HepG2 (cell line): ENCODE results near the gene POLR3K. TPM values are rescaled to one million over a fixed set of nuclear protein-coding genes. Genes with fewer than 3 reads are reported as not detected.
A peak's percentile ranks its signal among the peaks of the same experiment; 100 is the strongest.

Experiments used
- ATF3 ChIP-seq: sonication (generic); formaldehyde crosslinking; IDR thresholded peaks from 2 replicates; pipeline ENCODE4 v1.4.0; 2020; ENCODE audit warnings: missing genetic modification reagents
- GPN1 ChIP-seq: sonication (generic); formaldehyde crosslinking; IDR thresholded peaks from 2 replicates; pipeline ENCODE4 v1.5.1; 2020; ENCODE audit warnings: missing genetic modification reagents, borderline replicate concordance
- HIC2 ChIP-seq: sonication (generic); formaldehyde crosslinking; IDR thresholded peaks from 2 replicates; pipeline ENCODE4 v1.9.0; 2022; ENCODE audit warnings: low read depth, missing genetic modification reagents
- NFRKB ChIP-seq: fragments of 450-650 bp; IDR thresholded peaks from 2 replicates; pipeline ENCODE4 v1.6.1; 2017
- NR0B2 ChIP-seq: sonication (generic); formaldehyde crosslinking; IDR thresholded peaks from 2 replicates; pipeline ENCODE4 v1.4.0; 2020; ENCODE audit warnings: mild to moderate bottlenecking, missing genetic modification reagents
- PLRG1 ChIP-seq: fragments of 450-650 bp; conservative IDR thresholded peaks from 2 replicates; pipeline ENCODE4 v1.6.1; 2016
- RNF2 ChIP-seq: fragments of 450-650 bp; conservative IDR thresholded peaks from 2 replicates; pipeline ENCODE4 v1.6.1; 2016; ENCODE audit warnings: low read depth
- ZBTB25 ChIP-seq: IDR thresholded peaks from 2 replicates; pipeline ENCODE4 v1.6.1; 2018; ENCODE audit warnings: missing genetic modification reagents
- ZBTB42 ChIP-seq: sonication (generic); formaldehyde crosslinking; IDR thresholded peaks from 2 replicates; pipeline ENCODE4 v1.5.0; 2020; ENCODE audit warnings: mild to moderate bottlenecking, missing genetic modification reagents
- ZNF550 ChIP-seq: sonication (generic); formaldehyde crosslinking; IDR thresholded peaks from 2 replicates; pipeline ENCODE4 v1.4.0; 2020; ENCODE audit warnings: mild to moderate bottlenecking, missing genetic modification reagents, borderline replicate concordance
- ZNF710 ChIP-seq: sonication (generic); formaldehyde crosslinking; IDR thresholded peaks from 2 replicates; pipeline ENCODE4 v1.5.0; 2020; ENCODE audit warnings: mild to moderate bottlenecking, missing genetic modification reagents, borderline replicate concordance
- ZNF776 ChIP-seq: sonication (generic); formaldehyde crosslinking; IDR thresholded peaks from 2 replicates; pipeline ENCODE4 v1.4.0; 2020; ENCODE audit warnings: mild to moderate bottlenecking, missing genetic modification reagents
- ZXDC ChIP-seq: sonication (generic); formaldehyde crosslinking; IDR thresholded peaks from 2 replicates; pipeline ENCODE4 v1.5.0; 2020; ENCODE audit warnings: mild to moderate bottlenecking, missing genetic modification reagents
- polyA plus RNA-seq, 8 experiments: library from polyadenylated mRNA; depleted of rRNA in 3 of 8; stranded (reverse) in 7 of 8; unstranded in 1 of 8; fragments of >200 nt; fragmentation: Illumina TruSeq in 4 of 8; extraction: Trizol in 4 of 8; gene quantifications; 2 replicates each; pipeline versions ENCODE4 v1.2.1 to v1.2.3, GENCODE V29; 2011 to 2016; ENCODE audit warnings: low read depth in 4 of 8, missing spikeins in 1 of 8, mixed read lengths in 1 of 8; ENCODE audit not compliant: insufficient read depth in 1 of 8
- total RNA-seq, 5 experiments: library from RNA; depleted of rRNA; stranded (reverse); fragments of >200 nt; fragmentation: Illumina TruSeq; extraction: Trizol; gene quantifications; 2 replicates each; pipeline ENCODE4 v1.2.3, GENCODE V29; 2016; ENCODE audit warnings: low read depth in 1 of 5

POLR3K gene
- total and polyA plus RNA-seq, 2 of the 13 experiments (the other 11 are each of a cell fraction or from before 2014, with no cell fraction given) = 14.8 to 18.8 TPM

GRCh38 chr16:53346-54236 lies at the start of gene POLR3K, which contains the start of gene SNRNP25 (continued):
- TF ChIP-seq NR0B2 (peak; percentile 60), ZBTB42 (CRISPR knock-in tag) (no peak), ZNF550 (CRISPR knock-in tag) (0 out of 2 replicates have a peak, but pooled peaks have one; percentile 21), RNF2 (peak; percentile 80; the same call in 1 of the 2 replicates), GPN1 (no peak), ZXDC (CRISPR knock-in tag) (peak; percentile 76; the same call in 1 of the 2 replicates), ATF3 (CRISPR knock-in tag) (0 out of 2 replicates have a peak, but pooled peaks have one; percentile 11), ZBTB25 (no peak), ZNF776 (peak; percentile 45; the same call in 1 of the 2 replicates), PLRG1 (no peak), NFRKB (no peak), HIC2 (CRISPR knock-in tag) (0 out of 2 replicates have a peak, but pooled peaks have one; percentile 20), ZNF710 (CRISPR knock-in tag) (no peak)
